ENCODE results near the gene OLFML3.
A peak's percentile ranks its signal among the peaks of the same experiment; 100 is the strongest.

OLFML3 gene

GRCh38 chr1:113949007-113949406, 30.3 kb upstream of the OLFML3 start:
- DNase-seq = peak in 1 of 2 donors; percentile 53

- no peak for DNase-seq
Measured at GRCh38 chr1:113950908-113951307, 28.4 kb upstream of the OLFML3 start.

DNA sequence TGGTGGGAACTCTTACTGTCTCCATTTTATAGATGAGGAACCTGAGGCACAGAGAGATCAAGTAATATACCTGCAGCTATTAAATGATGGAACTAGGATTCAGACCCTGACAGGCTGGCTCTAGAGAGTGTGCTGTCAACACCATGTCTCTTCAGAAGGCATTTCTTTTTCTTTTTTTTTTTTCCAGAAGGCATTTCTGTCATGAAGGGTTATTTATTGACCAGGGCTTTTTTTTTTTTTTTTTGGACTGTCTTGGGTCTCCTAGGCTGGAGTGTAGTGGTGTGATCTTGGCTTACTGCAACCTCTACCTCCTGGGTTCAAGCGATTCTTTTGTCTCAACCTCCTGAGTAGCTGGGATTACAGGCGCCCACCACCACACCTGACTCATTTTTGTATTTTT, 27.6 kb upstream of the OLFML3 start:
- no peak for DNase-seq

- no peak for DNase-seq
Measured at GRCh38 chr1:113957984-113958383, 21.3 kb upstream of the OLFML3 start.

DNA sequence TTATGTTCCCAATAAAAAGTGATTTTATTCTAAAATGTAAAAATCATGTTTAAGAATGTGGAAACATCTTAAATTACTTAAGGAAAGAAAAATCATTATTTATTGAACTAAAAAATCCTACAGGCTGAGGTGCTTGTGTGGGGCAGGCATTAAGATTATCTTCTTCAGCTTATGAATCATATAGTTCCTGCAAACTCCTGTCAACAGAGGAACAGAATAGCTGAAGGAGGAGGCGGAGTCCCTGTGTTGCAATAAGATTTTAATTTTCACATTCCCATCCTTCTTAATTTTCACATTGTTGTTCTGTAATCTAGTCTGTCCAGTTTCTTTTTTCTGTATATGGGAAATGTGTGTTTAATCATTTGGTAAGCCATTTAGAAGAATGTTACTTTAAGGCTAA, 20.6 kb upstream of the OLFML3 start:
- no peak for DNase-seq

DNA sequence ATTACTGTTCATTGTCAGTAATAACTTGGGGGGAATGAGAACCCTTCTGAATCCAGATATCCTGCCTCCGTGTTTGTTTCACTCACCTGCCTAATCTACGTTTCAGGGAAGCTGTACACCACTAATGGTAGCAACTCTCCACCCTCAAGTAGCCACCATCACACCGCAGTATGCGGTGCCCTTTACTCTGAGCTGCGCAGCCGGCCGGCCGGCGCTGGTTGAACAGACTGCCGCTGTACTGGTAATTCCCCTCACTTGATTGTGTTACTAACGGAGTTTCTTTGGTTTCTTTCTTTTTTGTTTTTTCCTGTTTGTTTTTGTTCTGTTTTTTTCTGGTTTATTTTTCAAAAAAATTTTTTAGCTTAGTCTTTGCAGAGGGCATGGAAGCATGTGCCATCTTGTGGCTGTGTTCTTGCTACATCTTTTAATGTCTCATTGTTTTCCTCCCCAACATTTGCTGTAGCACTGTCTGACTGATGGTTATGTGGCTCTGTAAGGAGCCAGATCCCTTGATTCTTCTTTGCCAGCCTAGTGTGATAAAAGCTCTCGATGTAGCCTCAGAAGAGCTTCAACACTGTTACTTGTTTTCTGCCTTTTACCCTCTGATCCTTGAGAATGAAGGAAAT, 15.9 kb upstream of the OLFML3 start:
- DNase-seq = peak in 1 of 2 donors; percentile 45

DNA sequence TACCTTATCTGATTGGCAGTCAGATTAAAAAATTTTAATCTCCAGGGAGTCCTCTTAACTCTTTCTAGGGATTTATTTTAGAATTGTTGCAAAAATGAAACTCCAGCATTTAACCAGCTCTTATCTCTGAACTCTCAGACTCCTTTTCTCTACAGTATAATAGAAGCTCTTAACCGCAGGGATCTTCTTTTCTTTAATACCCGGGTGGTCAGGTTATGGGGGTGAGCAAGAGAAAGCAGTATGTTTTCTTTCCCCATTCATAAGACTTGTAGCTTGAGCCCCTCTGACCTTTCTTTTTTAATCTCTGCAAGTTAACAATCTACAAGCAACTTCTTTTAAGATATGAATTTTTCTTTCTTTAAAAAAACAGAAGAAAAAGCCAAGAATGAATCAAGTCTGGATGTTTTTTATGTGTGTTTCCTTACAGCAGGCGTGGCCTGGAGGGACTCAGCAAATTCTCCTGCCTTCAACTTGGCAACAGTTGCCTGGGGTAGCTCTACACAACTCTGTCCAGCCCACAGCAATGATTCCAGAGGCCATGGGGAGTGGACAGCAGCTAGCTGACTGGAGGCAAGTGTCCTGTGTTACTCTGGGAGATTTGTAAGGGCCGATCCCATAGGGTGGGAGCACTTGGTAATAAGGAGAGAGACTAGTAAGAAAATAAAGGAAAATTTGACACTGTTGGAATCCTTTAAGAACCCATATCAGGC, 13.4 kb upstream of the OLFML3 start:
- DNase-seq = no peak

GRCh38 chr1:113972954-113973353, 6.3 kb upstream of the OLFML3 start:
- DNase-seq = no peak

GRCh38 chr1:113975211-113975895, 3.9 kb upstream of the OLFML3 start:
- no peak for DNase-seq

- no peak for DNase-seq
Measured at GRCh38 chr1:113976609-113977278, 2.5 kb upstream of the OLFML3 start.

GRCh38 chr1:113977906-113978305, 1.4 kb upstream of the OLFML3 start:
- DNase-seq = no peak

GRCh38 chr1:113980110-113980509, 836 bp downstream of the OLFML3 start:
- no peak for DNase-seq

DNA sequence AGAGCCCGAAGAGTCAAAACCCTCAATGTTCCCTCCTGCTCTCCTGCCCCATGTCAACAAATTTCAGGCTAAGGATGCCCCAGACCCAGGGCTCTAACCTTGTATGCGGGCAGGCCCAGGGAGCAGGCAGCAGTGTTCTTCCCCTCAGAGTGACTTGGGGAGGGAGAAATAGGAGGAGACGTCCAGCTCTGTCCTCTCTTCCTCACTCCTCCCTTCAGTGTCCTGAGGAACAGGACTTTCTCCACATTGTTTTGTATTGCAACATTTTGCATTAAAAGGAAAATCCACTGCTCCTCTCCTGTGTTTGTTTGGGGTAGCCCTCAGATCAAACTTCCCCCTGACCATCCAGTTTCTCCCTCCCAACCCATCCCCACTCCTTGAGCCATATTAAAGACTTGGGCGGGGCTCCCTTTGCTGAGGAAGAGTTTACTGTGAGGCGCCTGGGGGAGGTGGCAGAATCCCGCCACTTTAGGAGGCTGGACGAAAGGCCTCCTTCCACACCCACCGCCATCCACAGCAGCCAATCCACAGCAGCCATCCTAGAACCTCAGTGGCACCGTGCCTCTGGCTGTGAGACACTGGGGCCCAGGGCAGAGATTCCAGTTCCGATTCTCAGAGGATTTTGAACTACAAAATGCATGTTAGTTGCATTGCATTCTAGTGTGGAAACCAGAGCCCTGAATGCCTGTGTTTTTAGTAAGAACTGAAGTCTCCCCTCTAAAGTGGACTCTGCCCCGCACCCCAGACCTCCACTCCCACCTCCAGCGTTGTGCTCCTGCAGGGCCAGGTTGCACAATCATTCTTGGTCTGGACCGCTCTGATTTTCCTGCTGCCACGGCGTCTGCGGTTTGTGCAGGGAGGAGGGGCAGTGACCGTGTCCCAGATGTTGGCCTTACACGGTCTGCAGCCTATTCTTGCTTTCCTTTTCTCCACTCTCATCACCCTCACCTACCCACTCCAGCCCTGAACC, 3.0 kb downstream of the OLFML3 start:
- DNase-seq = no peak

GRCh38 chr1:113982949-113983348, 3.7 kb downstream of the OLFML3 start:
- DNase-seq = no peak

- DNase-seq = no peak
Measured at GRCh38 chr1:113983391-113983790, 4.1 kb downstream of the OLFML3 start.

DNA sequence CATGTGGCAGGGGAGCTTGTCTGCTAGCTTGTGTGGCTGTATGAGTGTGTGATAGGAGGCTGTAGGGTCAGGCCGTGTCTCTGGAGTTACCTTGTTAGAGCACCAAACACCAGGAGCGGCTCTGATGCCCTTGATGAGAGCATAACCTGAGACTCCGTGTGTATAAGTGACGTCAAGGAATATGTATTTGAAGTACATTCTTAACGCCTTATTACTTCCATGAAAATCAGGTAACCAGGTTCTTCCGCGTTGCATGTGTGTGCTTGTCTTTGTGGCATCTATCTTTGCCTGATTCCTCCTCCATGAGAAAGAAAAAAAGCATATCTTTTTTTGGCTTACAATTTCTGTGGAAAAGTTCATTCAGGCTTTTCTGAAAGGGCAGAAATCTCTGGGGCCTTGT, 4.6 kb downstream of the OLFML3 start:
- no peak for DNase-seq

DNA sequence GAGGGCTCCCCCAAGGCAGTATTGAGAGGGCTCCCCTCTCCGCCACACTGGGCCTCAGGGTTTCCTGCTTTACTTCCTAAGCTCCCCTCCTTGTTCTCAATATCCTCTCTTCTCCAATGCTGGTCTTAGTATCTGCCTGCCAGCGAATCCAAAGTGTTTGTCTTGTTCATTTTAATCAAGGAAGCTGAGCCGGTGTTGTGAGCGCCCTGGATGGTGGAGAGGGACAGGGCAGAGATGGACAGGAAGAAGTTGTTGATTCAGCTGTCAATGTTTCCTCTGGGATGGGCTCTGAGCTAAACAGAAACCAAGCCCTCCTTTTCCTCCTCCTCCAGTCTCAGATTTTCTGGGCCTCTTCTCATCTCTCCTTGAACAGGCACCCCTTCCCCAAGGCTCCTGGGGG, 5.4 kb downstream of the OLFML3 start:
- no peak for DNase-seq

DNA sequence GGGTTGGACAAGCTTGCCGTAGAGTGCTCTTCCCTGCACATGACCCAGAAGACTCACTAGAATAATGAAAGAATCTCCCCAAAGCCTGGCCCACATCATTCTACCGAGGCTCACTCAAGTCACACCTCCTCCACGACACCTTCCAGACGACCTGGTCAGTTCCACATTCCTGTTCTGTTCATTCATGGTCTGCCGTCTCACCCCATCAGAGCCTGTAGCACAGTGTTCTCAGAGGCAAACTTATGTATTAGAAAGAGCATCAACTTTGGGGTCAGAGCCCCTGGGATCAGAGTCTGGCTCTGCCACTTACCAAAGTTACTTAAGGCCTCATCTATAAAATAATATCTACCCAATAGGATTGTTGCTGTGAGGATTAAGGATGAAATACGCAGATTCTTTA, 7.5 kb downstream of the OLFML3 start:
- no peak for DNase-seq

GRCh38 chr1:113987259-113987658, 8.0 kb downstream of the OLFML3 start:
- DNase-seq = no peak

GRCh38 chr1:113990530-113990929, 11.3 kb downstream of the OLFML3 start:
- no peak for DNase-seq

DNA sequence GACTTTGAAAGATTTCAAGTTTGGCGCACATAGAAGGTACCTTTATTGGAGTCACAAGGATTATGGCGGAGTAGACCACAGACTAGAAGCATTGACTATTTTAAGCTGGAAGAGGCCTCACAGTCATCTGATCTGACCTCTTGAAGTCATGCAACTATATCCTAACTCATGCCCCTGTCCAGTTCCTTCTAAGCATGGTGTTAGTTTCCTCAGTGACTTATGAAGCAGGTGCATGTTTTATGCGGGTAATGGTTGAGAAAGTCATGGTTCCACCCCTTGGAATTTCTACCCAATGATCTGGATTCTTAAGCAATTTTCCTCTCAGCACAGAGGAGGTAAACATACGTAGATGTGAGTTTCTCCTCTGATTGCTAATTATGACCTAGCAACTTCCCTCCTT, 11.7 kb downstream of the OLFML3 start:
- no peak for DNase-seq

- no peak for DNase-seq
Measured at GRCh38 chr1:113991467-113991997, 12.3 kb downstream of the OLFML3 start.

Measured in CD4-positive, alpha-beta T cell treated with Interferon alpha-2 for 1 hour (primary cell).